HepG2 (cell line): ENCODE measurements around the gene IFI30. TPM values are rescaled to one million over a fixed set of nuclear protein-coding genes. Genes with fewer than 3 reads are reported as not detected.

Source experiments
- ESRRA ChIP-seq: sonication (generic); formaldehyde crosslinking; IDR thresholded peaks from 2 replicates; pipeline ENCODE4 v1.5.1; 2020; ENCODE audit warnings: mild to moderate bottlenecking, low read depth, missing genetic modification reagents
- KDM2A ChIP-seq: sonication (generic); formaldehyde crosslinking; IDR thresholded peaks from 2 replicates; pipeline ENCODE4 v1.4.0; 2020; ENCODE audit warnings: low read depth, missing genetic modification reagents, borderline replicate concordance
- NCOR1 ChIP-seq: fragments of 200-600 bp; sonication (generic); IDR thresholded peaks from 2 replicates; pipeline ENCODE4 v1.7.0; 2017; ENCODE audit warnings: antibody characterized with exemption, low read length, borderline replicate concordance
- NR2F1 ChIP-seq, 2 experiments: fragments of 450-650 bp in 1 of 2; formaldehyde crosslinking in 1 of 2; IDR thresholded peaks; 2 replicates each; pipeline versions ENCODE4 v1.5.0 to v1.6.1; 2016 to 2020; ENCODE audit warnings: mild to moderate bottlenecking in 1 of 2, missing compliant biosample characterization in 1 of 2, missing genetic modification reagents in 1 of 2, moderate library complexity in 1 of 2
- REPIN1 ChIP-seq: sonication (generic); formaldehyde crosslinking; IDR thresholded peaks from 2 replicates; pipeline ENCODE4 v1.8.0; 2022; ENCODE audit warnings: missing genetic modification reagents, low read depth, mild to moderate bottlenecking, borderline replicate concordance
- RXRA ChIP-seq: sonication (generic); formaldehyde crosslinking; IDR thresholded peaks from 2 replicates; pipeline ENCODE4 v1.5.1; 2020; ENCODE audit warnings: missing genetic modification reagents
- SALL1 ChIP-seq: sonication (generic); formaldehyde crosslinking; IDR thresholded peaks from 2 replicates; pipeline ENCODE4 v1.8.0; 2022; ENCODE audit warnings: mild to moderate bottlenecking, missing genetic modification reagents
- SNAPC2 ChIP-seq: sonication (generic); formaldehyde crosslinking; IDR thresholded peaks from 2 replicates; pipeline ENCODE4 v1.8.1; 2022; ENCODE audit warnings: mild to moderate bottlenecking, missing genetic modification reagents
- YEATS2 ChIP-seq: sonication (generic); formaldehyde crosslinking; IDR thresholded peaks from 2 replicates; pipeline ENCODE4 v1.4.0; 2020; ENCODE audit warnings: missing genetic modification reagents, borderline replicate concordance
- ZNF335 ChIP-seq: sonication (generic); formaldehyde crosslinking; IDR thresholded peaks from 2 replicates; pipeline ENCODE4 v1.4.0; 2020; ENCODE audit warnings: missing genetic modification reagents
- ZNF775 ChIP-seq: sonication (generic); formaldehyde crosslinking; IDR thresholded peaks from 2 replicates; pipeline ENCODE4 v1.4.0; 2020; ENCODE audit warnings: missing genetic modification reagents, mild to moderate bottlenecking, moderate library complexity, borderline replicate concordance
- ZSCAN20 ChIP-seq: sonication (generic); formaldehyde crosslinking; IDR thresholded peaks from 2 replicates; pipeline ENCODE4 v1.4.0; 2020; ENCODE audit warnings: missing genetic modification reagents, mild to moderate bottlenecking, borderline replicate concordance
- polyA plus RNA-seq, 8 experiments: library from polyadenylated mRNA; depleted of rRNA in 3 of 8; stranded (reverse) in 7 of 8; unstranded in 1 of 8; fragments of >200 nt; fragmentation: Illumina TruSeq in 4 of 8; extraction: Trizol in 4 of 8; gene quantifications; 2 replicates each; pipeline versions ENCODE4 v1.2.1 to v1.2.3, GENCODE V29; 2011 to 2016; ENCODE audit warnings: low read depth in 4 of 8, missing spikeins in 1 of 8, mixed read lengths in 1 of 8; ENCODE audit not compliant: insufficient read depth in 1 of 8
- total RNA-seq, 5 experiments: library from RNA; depleted of rRNA; stranded (reverse); fragments of >200 nt; fragmentation: Illumina TruSeq; extraction: Trizol; gene quantifications; 2 replicates each; pipeline ENCODE4 v1.2.3, GENCODE V29; 2016; ENCODE audit warnings: low read depth in 1 of 5
- TF ChIP-seq, protein P1 (sequence below): sonication (generic); formaldehyde crosslinking; IDR thresholded peaks from 2 replicates; pipeline ENCODE4 v1.5.0; 2020; ENCODE audit warnings: mild to moderate bottlenecking, missing genetic modification reagents, borderline replicate concordance
- TF ChIP-seq, protein P2 (sequence below): sonication (generic); formaldehyde crosslinking; IDR thresholded peaks from 2 replicates; pipeline ENCODE4 v1.5.0; 2020; ENCODE audit warnings: mild to moderate bottlenecking, missing genetic modification reagents
- TF ChIP-seq, protein P3 (sequence below), 2 experiments: sonication (generic) in 1 of 2; formaldehyde crosslinking in 1 of 2; IDR thresholded peaks; 2 replicates each; pipeline versions ENCODE4 v1.4.0 to v1.6.1; 2016 to 2020; ENCODE audit warnings: borderline replicate concordance in 1 of 2, low read depth in 1 of 2, mild to moderate bottlenecking in 1 of 2, missing genetic modification reagents in 1 of 2

Gene IFI30
- total and polyA plus RNA-seq, 2 of the 13 experiments (the other 11 are each of a cell fraction or from before 2014, with no cell fraction given), result 25.0 to 79.4 TPM

DNA sequence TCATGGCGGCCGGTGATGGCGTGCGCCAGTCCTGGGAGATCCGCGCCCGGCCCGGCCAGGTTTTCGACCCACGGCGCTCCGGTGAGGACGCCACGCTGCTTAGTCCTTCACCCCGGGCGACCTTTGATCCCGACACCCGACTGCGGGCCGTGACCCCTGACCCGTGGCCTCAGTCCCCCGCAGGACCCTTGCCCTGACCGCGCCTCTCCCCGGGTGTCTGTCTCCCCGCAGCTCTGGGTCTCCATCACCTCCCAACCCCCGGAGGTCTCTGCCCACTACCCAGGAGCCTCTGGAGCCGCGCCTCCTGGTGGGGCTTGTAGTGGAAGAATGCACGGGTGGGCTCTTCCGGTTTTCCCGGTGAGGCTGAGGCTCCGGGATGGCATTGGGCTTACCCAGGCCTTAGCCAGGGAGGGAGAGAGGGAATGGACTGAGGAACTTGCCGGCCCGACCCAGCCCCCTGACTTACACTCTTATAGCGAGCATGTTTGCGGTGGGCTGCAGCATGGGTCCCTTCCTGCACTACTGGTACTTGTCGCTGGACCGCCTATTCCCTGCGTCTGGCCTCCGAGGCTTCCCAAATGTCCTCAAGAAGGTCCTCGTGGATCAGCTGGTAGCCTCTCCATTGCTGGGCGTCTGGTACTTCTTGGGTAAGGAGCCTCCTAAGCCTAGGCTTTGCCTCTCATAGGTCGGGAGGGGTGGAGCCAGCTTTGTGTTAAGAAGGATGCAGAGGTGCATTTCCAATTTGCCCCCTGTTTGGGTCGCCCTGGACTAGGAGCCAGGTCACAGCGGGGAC is 20.0 kb downstream of the IFI30 start (continued):
- TF ChIP-seq, protein P1, sequence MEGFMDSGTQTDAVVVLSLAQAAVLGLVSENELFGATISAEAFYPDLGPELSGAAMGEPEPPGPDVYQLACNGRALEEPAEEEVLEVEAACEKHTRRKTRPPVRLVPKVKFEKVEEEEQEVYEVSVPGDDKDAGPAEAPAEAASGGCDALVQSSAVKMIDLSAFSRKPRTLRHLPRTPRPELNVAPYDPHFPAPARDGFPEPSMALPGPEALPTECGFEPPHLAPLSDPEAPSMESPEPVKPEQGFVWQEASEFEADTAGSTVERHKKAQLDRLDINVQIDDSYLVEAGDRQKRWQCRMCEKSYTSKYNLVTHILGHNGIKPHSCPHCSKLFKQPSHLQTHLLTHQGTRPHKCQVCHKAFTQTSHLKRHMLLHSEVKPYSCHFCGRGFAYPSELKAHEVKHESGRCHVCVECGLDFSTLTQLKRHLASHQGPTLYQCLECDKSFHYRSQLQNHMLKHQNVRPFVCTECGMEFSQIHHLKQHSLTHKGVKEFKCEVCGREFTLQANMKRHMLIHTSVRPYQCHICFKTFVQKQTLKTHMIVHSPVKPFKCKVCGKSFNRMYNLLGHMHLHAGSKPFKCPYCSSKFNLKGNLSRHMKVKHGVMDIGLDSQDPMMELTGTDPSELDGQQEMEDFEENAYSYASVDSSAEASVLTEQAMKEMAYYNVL (CRISPR knock-in tag), result peak; percentile 27; the same call in 1 of the 2 replicates
- TF ChIP-seq ESRRA (CRISPR knock-in tag) (no peak; the same call in 1 of the 2 replicates), RXRA (CRISPR knock-in tag) (peak; percentile 56; the same call in 1 of the 2 replicates), ZNF335 (CRISPR knock-in tag) (no peak), SNAPC2 (CRISPR knock-in tag) (0 out of 2 replicates have a peak, but pooled peaks have one; percentile 20), SALL1 (peak; percentile 10; the same call in 1 of the 2 replicates), NR2F1 (CRISPR knock-in tag; IDR thresholded peaks at IDR 0.05) (peak in 1 of 2 experiments; percentile 14; a peak in 2 of 4 replicates), NCOR1 (no peak; the same call in 1 of the 2 replicates), KDM2A (CRISPR knock-in tag) (peak; percentile 15; the same call in 1 of the 2 replicates), ZSCAN20 (no peak), YEATS2 (CRISPR knock-in tag) (no peak), ZNF775 (CRISPR knock-in tag) (no peak), REPIN1 (peak; percentile 65; the same call in 1 of the 2 replicates)
- TF ChIP-seq, protein P2, sequence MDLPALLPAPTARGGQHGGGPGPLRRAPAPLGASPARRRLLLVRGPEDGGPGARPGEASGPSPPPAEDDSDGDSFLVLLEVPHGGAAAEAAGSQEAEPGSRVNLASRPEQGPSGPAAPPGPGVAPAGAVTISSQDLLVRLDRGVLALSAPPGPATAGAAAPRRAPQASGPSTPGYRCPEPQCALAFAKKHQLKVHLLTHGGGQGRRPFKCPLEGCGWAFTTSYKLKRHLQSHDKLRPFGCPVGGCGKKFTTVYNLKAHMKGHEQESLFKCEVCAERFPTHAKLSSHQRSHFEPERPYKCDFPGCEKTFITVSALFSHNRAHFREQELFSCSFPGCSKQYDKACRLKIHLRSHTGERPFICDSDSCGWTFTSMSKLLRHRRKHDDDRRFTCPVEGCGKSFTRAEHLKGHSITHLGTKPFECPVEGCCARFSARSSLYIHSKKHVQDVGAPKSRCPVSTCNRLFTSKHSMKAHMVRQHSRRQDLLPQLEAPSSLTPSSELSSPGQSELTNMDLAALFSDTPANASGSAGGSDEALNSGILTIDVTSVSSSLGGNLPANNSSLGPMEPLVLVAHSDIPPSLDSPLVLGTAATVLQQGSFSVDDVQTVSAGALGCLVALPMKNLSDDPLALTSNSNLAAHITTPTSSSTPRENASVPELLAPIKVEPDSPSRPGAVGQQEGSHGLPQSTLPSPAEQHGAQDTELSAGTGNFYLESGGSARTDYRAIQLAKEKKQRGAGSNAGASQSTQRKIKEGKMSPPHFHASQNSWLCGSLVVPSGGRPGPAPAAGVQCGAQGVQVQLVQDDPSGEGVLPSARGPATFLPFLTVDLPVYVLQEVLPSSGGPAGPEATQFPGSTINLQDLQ (CRISPR knock-in tag), result 0 out of 2 replicates have a peak, but pooled peaks have one; percentile 34
- TF ChIP-seq, protein P3, sequence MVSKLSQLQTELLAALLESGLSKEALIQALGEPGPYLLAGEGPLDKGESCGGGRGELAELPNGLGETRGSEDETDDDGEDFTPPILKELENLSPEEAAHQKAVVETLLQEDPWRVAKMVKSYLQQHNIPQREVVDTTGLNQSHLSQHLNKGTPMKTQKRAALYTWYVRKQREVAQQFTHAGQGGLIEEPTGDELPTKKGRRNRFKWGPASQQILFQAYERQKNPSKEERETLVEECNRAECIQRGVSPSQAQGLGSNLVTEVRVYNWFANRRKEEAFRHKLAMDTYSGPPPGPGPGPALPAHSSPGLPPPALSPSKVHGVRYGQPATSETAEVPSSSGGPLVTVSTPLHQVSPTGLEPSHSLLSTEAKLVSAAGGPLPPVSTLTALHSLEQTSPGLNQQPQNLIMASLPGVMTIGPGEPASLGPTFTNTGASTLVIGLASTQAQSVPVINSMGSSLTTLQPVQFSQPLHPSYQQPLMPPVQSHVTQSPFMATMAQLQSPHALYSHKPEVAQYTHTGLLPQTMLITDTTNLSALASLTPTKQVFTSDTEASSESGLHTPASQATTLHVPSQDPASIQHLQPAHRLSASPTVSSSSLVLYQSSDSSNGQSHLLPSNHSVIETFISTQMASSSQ (IDR thresholded peaks at IDR 0.05; ENCODE audit: low read depth), result no peak
- TF ChIP-seq, protein P3 (CRISPR knock-in tag; IDR thresholded peaks at IDR 0.05; ENCODE audit: borderline replicate concordance), result peak; percentile 35; the same call in 1 of the 2 replicates
- TF ChIP-seq, all 625 proteins: peak for 47
